ENCODE measurements around the gene RRP8. TPM values are rescaled to one million over a fixed set of nuclear protein-coding genes. Genes with fewer than 3 reads are reported as not detected.

Gene RRP8
- total RNA-seq, 1 donor from 2014 or later: 19.6 TPM

GRCh38 chr11:6548641-6549040 lies 54.8 kb downstream of the RRP8 start:
- DNase-seq (ENCODE audit: extremely low read depth, low read depth, low spot score): no peak

GRCh38 chr11:6548121-6548520 lies 55.3 kb downstream of the RRP8 start:
- no peak for DNase-seq (ENCODE audit: extremely low read depth, low read depth, low spot score)

- DNase-seq (ENCODE audit: extremely low read depth, low read depth, low spot score): no peak
Measured at GRCh38 chr11:6547177-6547576, 56.2 kb downstream of the RRP8 start.

- no peak for DNase-seq (ENCODE audit: extremely low read depth, low read depth, low spot score)
Measured at GRCh38 chr11:6546735-6547134, 56.7 kb downstream of the RRP8 start.

GRCh38 chr11:6545917-6546605 lies 57.4 kb downstream of the RRP8 start:
- no peak for DNase-seq (ENCODE audit: extremely low read depth, low read depth, low spot score)

Other genes starting within 250 kb of the RRP8 start
- gene SMPD1, start 213.1 kb downstream of the RRP8 start, total RNA-seq: 89.0 and 90.5 TPM in 2 replicates
- gene APBB1, start 184.5 kb downstream of the RRP8 start, total RNA-seq: 36.3 and 46.7 TPM in 2 replicates
- gene HPX, start 162.6 kb downstream of the RRP8 start, total RNA-seq: 2.5 TPM in 1 of 2 replicates, not detected in the other
- 17.1 and 46.3 TPM in 2 replicates for gene TRIM3, start 129.7 kb downstream of the RRP8 start, total RNA-seq
- 46.2 and 60.3 TPM in 2 replicates for gene ARFIP2, start 122.3 kb downstream of the RRP8 start, total RNA-seq
- gene TIMM10B, start 122.1 kb downstream of the RRP8 start, total RNA-seq: 15.5 and 30.4 TPM in 2 replicates
- 1.2 and 5.1 TPM in 2 replicates for gene DNHD1, start 106.3 kb downstream of the RRP8 start, total RNA-seq
- gene ILK, start 158 bp upstream of the RRP8 start, total RNA-seq: 191 and 194 TPM in 2 replicates
- 81.6 and 122 TPM in 2 replicates for gene TAF10, start 8.6 kb upstream of the RRP8 start, total RNA-seq
- 221 and 241 TPM in 2 replicates for gene TPP1, start 15.8 kb upstream of the RRP8 start, total RNA-seq
- gene DCHS1, start 52.2 kb upstream of the RRP8 start, total RNA-seq: 89.7 and 177 TPM in 2 replicates
- 68.9 and 76.8 TPM in 2 replicates for gene MRPL17, start 79.7 kb upstream of the RRP8 start, total RNA-seq
- gene OR2AG2, start 168.4 kb upstream of the RRP8 start, total RNA-seq: 0.15 and 0.18 TPM in 2 replicates
- not detected in 2 replicates for gene OR2AG1, start 179.4 kb upstream of the RRP8 start, total RNA-seq
- 0.19 and 0.29 TPM in 2 replicates for gene OR6A2, start 196.1 kb upstream of the RRP8 start, total RNA-seq
- gene OR10A5, start 242.1 kb upstream of the RRP8 start, total RNA-seq: not detected in 2 replicates

Data from glomerular endothelial cell (primary cell).